Panc1 (cell line): Measurements from ENCODE around the gene UMAD1. TPM values are rescaled to one million over a fixed set of nuclear protein-coding genes. Genes with fewer than 3 reads are reported as not detected.

ENCODE experiments used
- ATAC-seq: fragments of 200-7000 bp; cut with Tn5 transposase; 2 replicates; pipeline ENCODE4 v1.9.1; 2020; ENCODE audit warnings: mild to moderate bottlenecking, moderate library complexity
- BruUV-seq: library from RNA; stranded (reverse); fragments of 400-500 nt; replicated peaks from 2 replicates; lab custom pipeline; 2021; lab: Mats Ljungman, UMichigan
- CTCF ChIA-PET: fragments of 300-600 bp; sonication (Branson Sonifier 250); formaldehyde crosslinking; loops from one replicate; lab custom pipeline; 2022; ENCODE audit warnings: antibody characterized with exemption; lab: Charles Lee
- POLR2A ChIA-PET: fragments of 300-600 bp; sonication (Branson Sonifier 250); formaldehyde crosslinking; loops from one replicate; lab custom pipeline; 2022; ENCODE audit warnings: antibody characterized with exemption; lab: Charles Lee
- DNase-seq: peaks from one replicate; pipeline ENCODE4 v3.0.0-alpha.2; 2010; ENCODE audit warnings: low read depth, low spot score
- H3K27ac ChIP-seq: 2 replicates; pipeline ENCODE4 v1.5.1; 2011; ENCODE audit warnings: mild to moderate bottlenecking, low read length, inconsistent platforms
- H3K27me3 ChIP-seq: fragments of 200-500 bp; sonication (Bioruptor generic); 2 replicates; pipeline ENCODE4 v1.6.0; 2014; ENCODE audit warnings: low read length, inconsistent platforms; ENCODE audit not compliant: control insufficient read depth, insufficient read depth
- H3K36me3 ChIP-seq: fragments of 200-500 bp; sonication (Bioruptor generic); 2 replicates; pipeline ENCODE4 v1.5.1; 2014; ENCODE audit warnings: inconsistent platforms, mild to moderate bottlenecking, low read length, moderate library complexity; ENCODE audit not compliant: control insufficient read depth, insufficient read depth
- H3K4me1 ChIP-seq: 2 replicates; pipeline ENCODE4 v1.5.1; 2011; ENCODE audit warnings: inconsistent platforms, mild to moderate bottlenecking, low read length, moderate library complexity; ENCODE audit not compliant: control insufficient read depth, insufficient read depth
- H3K4me3 ChIP-seq, 2 experiments: 2 replicates each; pipeline ENCODE4 v1.5.1; 2011 to 2012; ENCODE audit warnings: low read depth in 2 of 2, low read length in 2 of 2, mild to moderate bottlenecking in 2 of 2, inconsistent platforms in 1 of 2, moderate library complexity in 1 of 2
- H3K9me3 ChIP-seq: fragments of 200-500 bp; sonication (Bioruptor generic); 2 replicates; pipeline ENCODE4 v1.5.1; 2014; ENCODE audit warnings: low read depth, mild to moderate bottlenecking, inconsistent platforms, low read length, moderate library complexity; ENCODE audit not compliant: control insufficient read depth, insufficient read depth
- POLR2AphosphoS5 ChIP-seq: IDR thresholded peaks from 2 replicates; pipeline ENCODE4 v1.6.1; 2012; ENCODE audit warnings: mild to moderate bottlenecking, low read depth, low read length, moderate library complexity
- SIN3A ChIP-seq: IDR thresholded peaks from 2 replicates; pipeline ENCODE4 v1.6.1; 2012; ENCODE audit warnings: low read depth, mild to moderate bottlenecking, low read length, moderate library complexity, borderline replicate concordance; ENCODE audit not compliant: insufficient read depth
- TCF7L2 ChIP-seq: IDR thresholded peaks from 2 replicates; pipeline ENCODE4 v1.6.1; 2011; ENCODE audit warnings: mild to moderate bottlenecking, low read depth, low read length, inconsistent platforms
- in situ Hi-C: cut with HindIII; loops from 2 replicates; pipeline ENCODE4 v1.10.0; 2016; ENCODE audit warnings: low sequenced_read_pairs, low pct_unique_long_range_greater_than_20kb
- intact Hi-C: fragments of 100-400 bp; cut with micrococcal nuclease; formaldehyde crosslinking; loops from one replicate; pipeline ENCODE4 v1.10.0; 2022; ENCODE audit not compliant: unreplicated experiment
- total RNA-seq: library from RNA; stranded (reverse); gene quantifications from one replicate; pipeline ENCODE4 v1.2.1, GENCODE V29; 2021; ENCODE audit not compliant: unreplicated experiment
- TF ChIP-seq, protein P1 (sequence below): fragments of 450-650 bp; IDR thresholded peaks from 2 replicates; pipeline ENCODE4 v1.5.1; 2017; ENCODE audit warnings: mild to moderate bottlenecking
- TF ChIP-seq, protein P2 (sequence below), 2 experiments: IDR thresholded peaks; 2 replicates each; pipeline ENCODE4 v1.6.1; 2011 to 2012; ENCODE audit warnings: low read depth in 2 of 2, control low read depth in 1 of 2, low read length in 1 of 2, mild to moderate bottlenecking in 1 of 2, moderate library complexity in 1 of 2; ENCODE audit not compliant: insufficient read depth in 1 of 2

Gene UMAD1
- total RNA-seq, 1 experiment from 2014 or later = 19.9 TPM

DNA sequence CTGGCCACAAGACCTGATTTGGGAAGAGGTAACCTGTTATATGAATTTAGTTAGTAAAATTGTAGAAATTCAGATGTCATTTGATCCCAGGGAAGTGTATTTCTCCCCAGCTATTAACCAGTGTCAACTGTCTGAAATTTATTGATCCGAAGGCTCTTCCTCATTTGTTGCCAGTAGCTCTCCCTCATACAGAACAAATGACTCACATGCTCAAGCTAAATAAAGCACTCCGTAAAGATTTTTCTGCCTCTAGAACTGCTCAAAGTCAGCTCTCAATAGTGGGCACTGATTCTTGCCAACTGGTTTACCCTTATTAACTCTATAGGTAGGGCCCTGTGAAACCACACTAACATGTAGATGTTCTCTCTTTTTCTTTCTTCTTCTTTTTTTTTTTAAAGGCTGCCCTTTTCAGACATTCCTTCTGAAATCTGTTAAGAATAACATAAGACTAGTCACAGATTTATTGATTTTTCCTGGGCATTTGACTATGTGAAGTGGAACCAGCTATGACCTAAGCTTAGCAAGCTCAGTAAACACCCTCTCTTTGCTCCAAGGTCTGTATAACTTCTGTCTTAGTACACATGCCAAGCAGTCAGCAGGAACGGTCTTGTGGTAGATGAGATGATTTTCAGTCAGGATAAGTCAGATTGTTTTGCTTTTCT lies 56.0 kb downstream of the UMAD1 start:
- TF ChIP-seq, protein P1, sequence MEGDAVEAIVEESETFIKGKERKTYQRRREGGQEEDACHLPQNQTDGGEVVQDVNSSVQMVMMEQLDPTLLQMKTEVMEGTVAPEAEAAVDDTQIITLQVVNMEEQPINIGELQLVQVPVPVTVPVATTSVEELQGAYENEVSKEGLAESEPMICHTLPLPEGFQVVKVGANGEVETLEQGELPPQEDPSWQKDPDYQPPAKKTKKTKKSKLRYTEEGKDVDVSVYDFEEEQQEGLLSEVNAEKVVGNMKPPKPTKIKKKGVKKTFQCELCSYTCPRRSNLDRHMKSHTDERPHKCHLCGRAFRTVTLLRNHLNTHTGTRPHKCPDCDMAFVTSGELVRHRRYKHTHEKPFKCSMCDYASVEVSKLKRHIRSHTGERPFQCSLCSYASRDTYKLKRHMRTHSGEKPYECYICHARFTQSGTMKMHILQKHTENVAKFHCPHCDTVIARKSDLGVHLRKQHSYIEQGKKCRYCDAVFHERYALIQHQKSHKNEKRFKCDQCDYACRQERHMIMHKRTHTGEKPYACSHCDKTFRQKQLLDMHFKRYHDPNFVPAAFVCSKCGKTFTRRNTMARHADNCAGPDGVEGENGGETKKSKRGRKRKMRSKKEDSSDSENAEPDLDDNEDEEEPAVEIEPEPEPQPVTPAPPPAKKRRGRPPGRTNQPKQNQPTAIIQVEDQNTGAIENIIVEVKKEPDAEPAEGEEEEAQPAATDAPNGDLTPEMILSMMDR = no peak
- TF ChIP-seq, protein P2, sequence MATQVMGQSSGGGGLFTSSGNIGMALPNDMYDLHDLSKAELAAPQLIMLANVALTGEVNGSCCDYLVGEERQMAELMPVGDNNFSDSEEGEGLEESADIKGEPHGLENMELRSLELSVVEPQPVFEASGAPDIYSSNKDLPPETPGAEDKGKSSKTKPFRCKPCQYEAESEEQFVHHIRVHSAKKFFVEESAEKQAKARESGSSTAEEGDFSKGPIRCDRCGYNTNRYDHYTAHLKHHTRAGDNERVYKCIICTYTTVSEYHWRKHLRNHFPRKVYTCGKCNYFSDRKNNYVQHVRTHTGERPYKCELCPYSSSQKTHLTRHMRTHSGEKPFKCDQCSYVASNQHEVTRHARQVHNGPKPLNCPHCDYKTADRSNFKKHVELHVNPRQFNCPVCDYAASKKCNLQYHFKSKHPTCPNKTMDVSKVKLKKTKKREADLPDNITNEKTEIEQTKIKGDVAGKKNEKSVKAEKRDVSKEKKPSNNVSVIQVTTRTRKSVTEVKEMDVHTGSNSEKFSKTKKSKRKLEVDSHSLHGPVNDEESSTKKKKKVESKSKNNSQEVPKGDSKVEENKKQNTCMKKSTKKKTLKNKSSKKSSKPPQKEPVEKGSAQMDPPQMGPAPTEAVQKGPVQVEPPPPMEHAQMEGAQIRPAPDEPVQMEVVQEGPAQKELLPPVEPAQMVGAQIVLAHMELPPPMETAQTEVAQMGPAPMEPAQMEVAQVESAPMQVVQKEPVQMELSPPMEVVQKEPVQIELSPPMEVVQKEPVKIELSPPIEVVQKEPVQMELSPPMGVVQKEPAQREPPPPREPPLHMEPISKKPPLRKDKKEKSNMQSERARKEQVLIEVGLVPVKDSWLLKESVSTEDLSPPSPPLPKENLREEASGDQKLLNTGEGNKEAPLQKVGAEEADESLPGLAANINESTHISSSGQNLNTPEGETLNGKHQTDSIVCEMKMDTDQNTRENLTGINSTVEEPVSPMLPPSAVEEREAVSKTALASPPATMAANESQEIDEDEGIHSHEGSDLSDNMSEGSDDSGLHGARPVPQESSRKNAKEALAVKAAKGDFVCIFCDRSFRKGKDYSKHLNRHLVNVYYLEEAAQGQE (IDR thresholded peaks at IDR 0.05; ENCODE audit: insufficient read depth in 1 of 2, low read depth in 2 of 2, low read length in 1 of 2) = no peak
- TF ChIP-seq SIN3A (no peak), POLR2AphosphoS5 (no peak), TCF7L2 (no peak)
- in situ Hi-C loops = no loop called here
- Histone ChIP-seq H3K4me3 (no peak overlapping the region), H3K27me3 (no peaks in the 10 kb centered on the region), H3K4me1 (peaks cover 12% of the 10 kb centered on the region; the same call in 1 of the 2 replicates), H3K36me3 (no peaks in the 10 kb centered on the region), H3K27ac (0 out of 2 replicates have a peak overlapping the region, but pooled peaks have one; percentile 0), H3K9me3 (no peaks in the 10 kb centered on the region)
- ChIA-PET CTCF (interaction anchor here (0.5 to 0.7 kb wide), 3 partner anchors 37 to 250 kb away, joined by 5 to 8 read pairs (median 5); no protein-coding TSS in a partner anchor), POLR2A (interaction anchor here (0.6 kb wide), 3 partner anchors 18 to 272 kb away, joined by 3 to 7 read pairs (median 4); partner anchors contain the start of gene GLCCI1)
- no TSS peak for BruUV-seq
- DNase-seq (peak; percentile 79), ATAC-seq (peak; percentile 83)
- intact Hi-C loops = no loop called here

DNA sequence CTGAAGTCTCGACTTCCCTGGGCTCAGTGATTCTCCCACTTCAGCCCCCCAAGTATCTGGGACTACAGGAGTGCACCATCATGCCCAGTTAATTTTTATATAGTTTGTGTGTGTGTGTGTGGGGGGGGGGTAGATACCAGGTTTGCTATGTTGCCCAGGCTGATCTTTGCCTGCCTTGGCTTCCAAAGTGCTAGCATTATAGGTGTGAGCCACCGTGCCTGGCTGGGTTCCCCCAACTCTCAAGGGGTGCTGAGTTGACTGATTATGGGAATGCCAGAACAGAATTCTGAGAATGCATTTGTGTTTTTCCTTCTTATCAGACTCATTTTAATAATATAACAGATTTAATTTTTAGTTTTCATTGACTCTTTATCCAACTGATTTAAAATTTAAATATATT lies 58.4 kb downstream of the UMAD1 start:
- CTCF ChIA-PET = no interaction called here
- TF ChIP-seq, protein P2 (IDR thresholded peaks at IDR 0.05; ENCODE audit: insufficient read depth in 1 of 2, low read depth in 2 of 2, low read length in 1 of 2) = no peak
- TF ChIP-seq TCF7L2 (no peak), POLR2AphosphoS5 (no peak), SIN3A (no peak)
- TF ChIP-seq, protein P1 = no peak
- BruUV-seq = no TSS peak
- Histone ChIP-seq H3K4me1 (peaks cover 12% of the 10 kb centered on the region; the same call in 1 of the 2 replicates), H3K36me3 (no peaks in the 10 kb centered on the region), H3K4me3 (no peak overlapping the region), H3K9me3 (no peaks in the 10 kb centered on the region), H3K27me3 (no peaks in the 10 kb centered on the region), H3K27ac (no peak overlapping the region)
- no peak for ATAC-seq
- in situ Hi-C loops = no loop called here
- intact Hi-C loops = no loop called here
- POLR2A ChIA-PET = no interaction called here
- DNase-seq = no peak
